Upper lobe of left lung (tissue), 4 donors: ENCODE measurements around the gene TRMT10C.

Experiments used
- CTCF ChIP-seq, 6 experiments: fragments of 450-650 bp in 4 of 6; fragments of 200-600 bp in 2 of 6; sonication (generic) in 2 of 6; IDR thresholded peaks; one replicate each; pipeline ENCODE4 v1.5.1; 2016 to 2019; ENCODE audit warnings: antibody characterized with exemption in 6 of 6
- POLR2A ChIP-seq, 4 donors: fragments of 450-650 bp; IDR thresholded peaks; one replicate each; pipeline ENCODE4 v1.5.1; 2016 to 2017; ENCODE audit warnings: antibody characterized with exemption in 4 of 4, mild to moderate bottlenecking in 2 of 4

GRCh38 chr3:101532783-101533602 is 28.7 kb upstream of the TRMT10C start:
- TF ChIP-seq CTCF (IDR thresholded peaks at IDR 0.05) (no peak), POLR2A (IDR thresholded peaks at IDR 0.05) (no peak)
